ENCODE results near the gene HHAT. TPM values are rescaled to one million over a fixed set of nuclear protein-coding genes. Genes with fewer than 3 reads are reported as not detected.

The HHAT gene
- polyA plus RNA-seq, 1 donor from 2014 or later, result 5.3 TPM

GRCh38 chr1:210594605-210595004 lies 265.9 kb downstream of the HHAT start:
- Histone ChIP-seq H3K9me3 (ENCODE audit: low read length) (peaks cover 5% of the 10 kb centered on the region), H3K36me3 (ENCODE audit: insufficient read depth, low read length) (no peaks in the 10 kb centered on the region), H3K27ac (ENCODE audit: low read length) (no peak overlapping the region), H4K20me1 (ENCODE audit: insufficient read depth) (no peaks in the 10 kb centered on the region), H3K9ac (ENCODE audit: low read length) (no peak overlapping the region), H3K79me2 (replicated peaks; ENCODE audit: insufficient read depth, low read length) (no peaks in the 10 kb centered on the region), H3K9me2 (ENCODE audit: insufficient read depth, low read length) (no peaks in the 10 kb centered on the region), H3F3A (ENCODE audit: insufficient read depth, low read length, poor library complexity, severe bottlenecking) (no peaks in the 10 kb centered on the region), H3K4me3 (ENCODE audit: low read length) (no peak overlapping the region), H3K4me2 (ENCODE audit: low read length) (no peak overlapping the region), H3K27me3 (ENCODE audit: insufficient read depth, low read depth, low read length) (no peaks in the 10 kb centered on the region), H2AFZ (ENCODE audit: low read depth, low read length) (no peak overlapping the region)
- TF ChIP-seq TAF1 (IDR thresholded peaks at IDR 0.05; ENCODE audit: low read depth) (no peak), RAD21 (conservative IDR thresholded peaks at IDR 0.05) (no peak), MXI1 (conservative IDR thresholded peaks at IDR 0.05; ENCODE audit: poor library complexity, severe bottlenecking) (no peak), SMC3 (conservative IDR thresholded peaks at IDR 0.05; ENCODE audit: poor library complexity) (no peak), POLR2AphosphoS5 (IDR thresholded peaks at IDR 0.05) (no peak), EP300 (conservative IDR thresholded peaks at IDR 0.05; ENCODE audit: poor library complexity, severe bottlenecking) (no peak), CTCF (IDR thresholded peaks at IDR 0.05; ENCODE audit: poor library complexity, severe bottlenecking) (no peak), REST (IDR thresholded peaks at IDR 0.05; ENCODE audit: borderline replicate concordance) (no peak), EZH2 (IDR thresholded peaks at IDR 0.05; ENCODE audit: borderline replicate concordance, insufficient read depth, low read length, poor library complexity, severe bottlenecking) (no peak)

- TF ChIP-seq POLR2AphosphoS5 (IDR thresholded peaks at IDR 0.05) (no peak), RAD21 (conservative IDR thresholded peaks at IDR 0.05) (no peak), EZH2 (IDR thresholded peaks at IDR 0.05; ENCODE audit: borderline replicate concordance, insufficient read depth, low read length, poor library complexity, severe bottlenecking) (no peak), SMC3 (conservative IDR thresholded peaks at IDR 0.05; ENCODE audit: poor library complexity) (no peak), REST (IDR thresholded peaks at IDR 0.05; ENCODE audit: borderline replicate concordance) (no peak), MXI1 (conservative IDR thresholded peaks at IDR 0.05; ENCODE audit: poor library complexity, severe bottlenecking) (no peak), CTCF (IDR thresholded peaks at IDR 0.05; ENCODE audit: poor library complexity, severe bottlenecking) (no peak), TAF1 (IDR thresholded peaks at IDR 0.05; ENCODE audit: low read depth) (no peak), EP300 (conservative IDR thresholded peaks at IDR 0.05; ENCODE audit: poor library complexity, severe bottlenecking) (no peak)
- H3K36me3 ChIP-seq (ENCODE audit: insufficient read depth, low read length), result no peaks in the 10 kb centered on the region
- no peaks in the 10 kb centered on the region for H3K27me3 ChIP-seq (ENCODE audit: insufficient read depth, low read depth, low read length)
- no peaks in the 10 kb centered on the region for H4K20me1 ChIP-seq (ENCODE audit: insufficient read depth)
- no peak overlapping the region for H2AFZ ChIP-seq (ENCODE audit: low read depth, low read length)
- H3K27ac ChIP-seq (ENCODE audit: low read length), result no peak overlapping the region
- H3K9me3 ChIP-seq (ENCODE audit: low read length), result no peaks in the 10 kb centered on the region
- no peak overlapping the region for H3K9ac ChIP-seq (ENCODE audit: low read length)
- H3K4me2 ChIP-seq (ENCODE audit: low read length), result no peak overlapping the region
- no peaks in the 10 kb centered on the region for H3K79me2 ChIP-seq (replicated peaks; ENCODE audit: insufficient read depth, low read length)
- no peaks in the 10 kb centered on the region for H3K9me2 ChIP-seq (ENCODE audit: insufficient read depth, low read length)
- no peak overlapping the region for H3K4me3 ChIP-seq (ENCODE audit: low read length)
- no peaks in the 10 kb centered on the region for H3F3A ChIP-seq (ENCODE audit: insufficient read depth, low read length, poor library complexity, severe bottlenecking)
Measured at GRCh38 chr1:210596641-210597040, 267.9 kb downstream of the HHAT start.
